IPS-18a (cell line): ENCODE results near the gene TLCD5.

Source experiments
- H3K27ac ChIP-seq: one replicate; pipeline ENCODE4 v1.5.1; 2013; ENCODE audit warnings: low read length
- H3K27me3 ChIP-seq: one replicate; pipeline ENCODE4 v1.6.1; 2013; ENCODE audit warnings: mild to moderate bottlenecking, low read length; ENCODE audit not compliant: control insufficient read depth, insufficient read depth
- H3K36me3 ChIP-seq: one replicate; pipeline ENCODE4 v1.6.1; 2013; ENCODE audit warnings: low read depth, low read length; ENCODE audit not compliant: control insufficient read depth
- H3K4me1 ChIP-seq: one replicate; pipeline ENCODE4 v1.6.1; 2013; ENCODE audit warnings: low read depth, low read length; ENCODE audit not compliant: control insufficient read depth
- H3K4me3 ChIP-seq: one replicate; pipeline ENCODE4 v1.5.1; 2013; ENCODE audit warnings: low read length
- H3K9ac ChIP-seq: one replicate; pipeline ENCODE4 v1.6.1; 2013; ENCODE audit warnings: mild to moderate bottlenecking, low read length, moderate library complexity
- H3K9me3 ChIP-seq: one replicate; pipeline ENCODE4 v1.6.1; 2013; ENCODE audit warnings: low read depth, low read length; ENCODE audit not compliant: control insufficient read depth

Gene TLCD5

GRCh38 chr11:120294096-120294495 is 31.0 kb upstream of the TLCD5 start:
- Histone ChIP-seq H3K4me1 (no peaks in the 10 kb centered on the region), H3K36me3 (no peaks in the 10 kb centered on the region), H3K4me3 (no peak overlapping the region), H3K9me3 (no peaks in the 10 kb centered on the region), H3K9ac (no peak overlapping the region), H3K27me3 (no peaks in the 10 kb centered on the region), H3K27ac (no peak overlapping the region)

- Histone ChIP-seq H3K4me1 (peaks cover 3% of the 10 kb centered on the region), H3K27ac (no peak overlapping the region), H3K9ac (no peak overlapping the region), H3K27me3 (no peaks in the 10 kb centered on the region), H3K4me3 (no peak overlapping the region), H3K9me3 (no peaks in the 10 kb centered on the region), H3K36me3 (no peaks in the 10 kb centered on the region)
Observed at GRCh38 chr11:120295099-120295498, 30.0 kb upstream of the TLCD5 start.

GRCh38 chr11:120296554-120296953 is 28.5 kb upstream of the TLCD5 start:
- Histone ChIP-seq H3K36me3 (no peaks in the 10 kb centered on the region), H3K4me3 (no peak overlapping the region), H3K9me3 (no peaks in the 10 kb centered on the region), H3K4me1 (peaks cover 3% of the 10 kb centered on the region), H3K27me3 (no peaks in the 10 kb centered on the region), H3K27ac (no peak overlapping the region), H3K9ac (no peak overlapping the region)

- Histone ChIP-seq H3K27me3 (no peaks in the 10 kb centered on the region), H3K4me3 (no peak overlapping the region), H3K4me1 (peaks cover 3% of the 10 kb centered on the region), H3K9me3 (no peaks in the 10 kb centered on the region), H3K27ac (no peak overlapping the region), H3K9ac (no peak overlapping the region), H3K36me3 (no peaks in the 10 kb centered on the region)
Observed at GRCh38 chr11:120298461-120298860, 26.6 kb upstream of the TLCD5 start.

- H3K4me1 ChIP-seq = peaks cover 8% of the 10 kb centered on the region
- H3K36me3 ChIP-seq = no peaks in the 10 kb centered on the region
- H3K9me3 ChIP-seq = no peaks in the 10 kb centered on the region
- no peak overlapping the region for H3K9ac ChIP-seq
- no peaks in the 10 kb centered on the region for H3K27me3 ChIP-seq
- H3K4me3 ChIP-seq = no peak overlapping the region
- H3K27ac ChIP-seq = no peak overlapping the region
Observed at GRCh38 chr11:120302001-120302805, 22.9 kb upstream of the TLCD5 start.

- no peaks in the 10 kb centered on the region for H3K27me3 ChIP-seq
- no peak overlapping the region for H3K27ac ChIP-seq
- H3K4me1 ChIP-seq = peaks cover 8% of the 10 kb centered on the region
- H3K36me3 ChIP-seq = no peaks in the 10 kb centered on the region
- H3K9me3 ChIP-seq = no peaks in the 10 kb centered on the region
- H3K4me3 ChIP-seq = no peak overlapping the region
- no peak overlapping the region for H3K9ac ChIP-seq
Observed at GRCh38 chr11:120303004-120303637, 22.0 kb upstream of the TLCD5 start.

GRCh38 chr11:120304526-120304925 is 20.6 kb upstream of the TLCD5 start:
- H3K4me1 ChIP-seq = peaks cover 8% of the 10 kb centered on the region
- no peaks in the 10 kb centered on the region for H3K27me3 ChIP-seq
- H3K27ac ChIP-seq = no peak overlapping the region
- no peak overlapping the region for H3K9ac ChIP-seq
- no peaks in the 10 kb centered on the region for H3K9me3 ChIP-seq
- H3K36me3 ChIP-seq = no peaks in the 10 kb centered on the region
- no peak overlapping the region for H3K4me3 ChIP-seq

- H3K4me1 ChIP-seq = peaks cover 5% of the 10 kb centered on the region
- H3K27ac ChIP-seq = no peak overlapping the region
- H3K36me3 ChIP-seq = no peaks in the 10 kb centered on the region
Observed at GRCh38 chr11:120305286-120305685, 19.8 kb upstream of the TLCD5 start.

GRCh38 chr11:120306519-120307242 is 18.4 kb upstream of the TLCD5 start:
- H3K27me3 ChIP-seq = no peaks in the 10 kb centered on the region
- H3K9me3 ChIP-seq = no peaks in the 10 kb centered on the region
- no peaks in the 10 kb centered on the region for H3K36me3 ChIP-seq
- peaks cover 5% of the 10 kb centered on the region for H3K4me1 ChIP-seq
- no peak overlapping the region for H3K27ac ChIP-seq
- no peak overlapping the region for H3K9ac ChIP-seq
- no peak overlapping the region for H3K4me3 ChIP-seq

More at GRCh38 chr11:120305286-120305685, 19.8 kb upstream of the TLCD5 start:
- no peaks in the 10 kb centered on the region for H3K9me3 ChIP-seq
- no peaks in the 10 kb centered on the region for H3K27me3 ChIP-seq
- no peak overlapping the region for H3K4me3 ChIP-seq
- no peak overlapping the region for H3K9ac ChIP-seq

GRCh38 chr11:120307476-120307875 is 17.6 kb upstream of the TLCD5 start:
- Histone ChIP-seq H3K9ac (no peak overlapping the region), H3K27me3 (no peaks in the 10 kb centered on the region), H3K9me3 (no peaks in the 10 kb centered on the region), H3K36me3 (no peaks in the 10 kb centered on the region), H3K4me1 (peaks cover 5% of the 10 kb centered on the region), H3K27ac (no peak overlapping the region), H3K4me3 (no peak overlapping the region)

GRCh38 chr11:120308081-120308480 is 17.0 kb upstream of the TLCD5 start:
- H3K4me3 ChIP-seq = no peak overlapping the region
- H3K4me1 ChIP-seq = peaks cover 5% of the 10 kb centered on the region
- H3K9me3 ChIP-seq = no peaks in the 10 kb centered on the region
- H3K27ac ChIP-seq = no peak overlapping the region
- no peaks in the 10 kb centered on the region for H3K27me3 ChIP-seq
- H3K36me3 ChIP-seq = no peaks in the 10 kb centered on the region
- H3K9ac ChIP-seq = no peak overlapping the region
